ENCODE measurements around the gene GIPC2. TPM values are rescaled to one million over a fixed set of nuclear protein-coding genes. Genes with fewer than 3 reads are reported as not detected.

GIPC2 gene
- total RNA-seq, 1 donor from 2014 or later: 0.64 TPM

DNA sequence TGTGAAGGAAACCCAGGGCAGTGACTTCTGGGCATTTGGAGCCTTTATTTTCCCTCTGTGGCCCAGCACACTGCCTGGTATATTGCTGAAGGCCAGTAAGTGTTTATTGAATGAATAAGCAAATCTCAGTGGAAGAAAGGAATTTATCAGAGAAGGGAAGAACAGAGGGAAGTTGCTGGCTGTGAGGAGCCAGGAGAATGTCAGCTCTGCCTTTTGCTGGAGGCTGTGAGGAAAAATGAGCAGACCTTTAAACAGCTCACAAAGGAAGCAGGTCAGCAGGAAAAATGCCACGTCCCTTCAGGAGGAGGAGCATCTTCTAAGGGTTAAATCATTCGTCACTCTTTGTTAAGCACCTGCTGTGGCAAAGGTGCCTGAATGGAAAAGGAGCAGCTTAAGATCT is 75.9 kb downstream of the GIPC2 start:
- DNase-seq (ENCODE audit: low spot score in 2 of 2): no peak
- no peaks in the 10 kb centered on the region for H3K9me3 ChIP-seq
- no peak overlapping the region for H3K4me3 ChIP-seq
- TF ChIP-seq, protein P1, sequence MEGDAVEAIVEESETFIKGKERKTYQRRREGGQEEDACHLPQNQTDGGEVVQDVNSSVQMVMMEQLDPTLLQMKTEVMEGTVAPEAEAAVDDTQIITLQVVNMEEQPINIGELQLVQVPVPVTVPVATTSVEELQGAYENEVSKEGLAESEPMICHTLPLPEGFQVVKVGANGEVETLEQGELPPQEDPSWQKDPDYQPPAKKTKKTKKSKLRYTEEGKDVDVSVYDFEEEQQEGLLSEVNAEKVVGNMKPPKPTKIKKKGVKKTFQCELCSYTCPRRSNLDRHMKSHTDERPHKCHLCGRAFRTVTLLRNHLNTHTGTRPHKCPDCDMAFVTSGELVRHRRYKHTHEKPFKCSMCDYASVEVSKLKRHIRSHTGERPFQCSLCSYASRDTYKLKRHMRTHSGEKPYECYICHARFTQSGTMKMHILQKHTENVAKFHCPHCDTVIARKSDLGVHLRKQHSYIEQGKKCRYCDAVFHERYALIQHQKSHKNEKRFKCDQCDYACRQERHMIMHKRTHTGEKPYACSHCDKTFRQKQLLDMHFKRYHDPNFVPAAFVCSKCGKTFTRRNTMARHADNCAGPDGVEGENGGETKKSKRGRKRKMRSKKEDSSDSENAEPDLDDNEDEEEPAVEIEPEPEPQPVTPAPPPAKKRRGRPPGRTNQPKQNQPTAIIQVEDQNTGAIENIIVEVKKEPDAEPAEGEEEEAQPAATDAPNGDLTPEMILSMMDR (IDR thresholded peaks at IDR 0.05): no peak
- H3K36me3 ChIP-seq: no peaks in the 10 kb centered on the region
- H3K27me3 ChIP-seq: no peaks in the 10 kb centered on the region
- H3K27ac ChIP-seq: no peak overlapping the region
- intact Hi-C loops (cut with DNase I): no loop called here
- no peaks in the 10 kb centered on the region for H3K4me1 ChIP-seq

- TF ChIP-seq, protein P1 (IDR thresholded peaks at IDR 0.05): no peak
- intact Hi-C loops (cut with DNase I): no loop called here
Observed at GRCh38 chr1:78122389-78122788, 76.6 kb downstream of the GIPC2 start.

DNA sequence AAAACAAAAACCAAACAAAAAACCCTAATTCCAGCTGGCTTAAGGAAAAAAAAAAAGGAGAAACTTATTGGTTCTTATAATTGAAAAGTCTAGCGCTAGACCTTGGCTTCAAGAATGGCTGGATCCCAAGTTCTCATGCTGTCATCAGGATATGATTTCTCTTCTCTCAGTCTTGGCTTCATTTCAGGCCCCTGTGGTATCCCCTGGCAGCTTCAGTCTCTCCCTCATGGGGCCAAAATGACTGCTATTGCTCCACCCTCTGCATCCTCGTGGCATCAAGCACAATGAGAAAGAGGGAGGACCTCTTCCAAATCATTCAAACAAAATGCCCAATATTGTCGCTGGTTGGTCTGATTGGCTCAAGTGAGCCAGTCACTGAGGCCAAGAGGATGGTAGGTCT is 80.7 kb downstream of the GIPC2 start:
- no peak for DNase-seq (ENCODE audit: low spot score in 2 of 2)
- intact Hi-C loops (cut with DNase I): no loop called here
- Histone ChIP-seq H3K27me3 (no peaks in the 10 kb centered on the region), H3K4me3 (no peak overlapping the region), H3K4me1 (no peaks in the 10 kb centered on the region), H3K9me3 (no peaks in the 10 kb centered on the region), H3K36me3 (no peaks in the 10 kb centered on the region), H3K27ac (no peak overlapping the region)
- TF ChIP-seq, protein P1 (IDR thresholded peaks at IDR 0.05): no peak

More at GRCh38 chr1:78122389-78122788, 76.6 kb downstream of the GIPC2 start:
- H3K9me3 ChIP-seq: no peaks in the 10 kb centered on the region
- no peaks in the 10 kb centered on the region for H3K36me3 ChIP-seq
- H3K27me3 ChIP-seq: no peaks in the 10 kb centered on the region
- DNase-seq (ENCODE audit: low spot score in 2 of 2): no peak
- no peak overlapping the region for H3K27ac ChIP-seq
- H3K4me1 ChIP-seq: no peaks in the 10 kb centered on the region
- no peak overlapping the region for H3K4me3 ChIP-seq

DNA sequence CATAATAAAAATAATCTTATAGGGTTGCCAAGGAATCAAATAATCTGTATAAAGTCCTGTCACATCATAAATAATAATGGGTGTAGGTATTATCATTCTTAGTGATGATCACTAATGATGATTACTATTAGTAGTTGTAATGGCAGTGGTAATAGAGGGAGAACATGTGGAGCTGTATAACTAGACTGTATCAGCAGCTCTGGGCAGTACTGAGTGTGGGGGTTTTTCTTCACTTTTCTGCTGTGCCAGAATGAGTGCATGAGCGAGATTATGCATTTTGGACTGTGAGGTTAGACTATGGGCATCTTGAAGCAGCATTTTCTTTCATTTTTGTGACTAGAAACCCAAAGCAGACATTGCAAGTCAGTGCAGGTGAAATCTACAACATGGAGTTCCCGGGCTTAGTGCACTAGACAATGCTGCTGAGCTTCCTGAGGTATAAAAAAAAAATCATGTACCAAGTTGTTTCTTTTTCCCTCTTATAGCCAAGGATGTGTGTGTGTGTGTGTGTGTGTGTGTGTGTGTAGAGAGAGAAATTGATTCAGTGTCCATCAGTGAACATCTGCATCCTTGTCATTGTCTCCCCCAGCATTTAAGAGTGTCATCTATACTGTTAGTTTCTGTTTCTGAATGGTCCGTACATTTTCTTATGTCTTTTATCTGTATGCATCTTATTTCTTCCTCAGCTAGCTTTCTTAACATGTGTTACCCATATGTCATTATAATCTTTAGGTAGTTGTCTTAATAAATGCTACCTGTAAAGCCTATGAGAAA is 86.6 kb downstream of the GIPC2 start:
- Histone ChIP-seq H3K4me1 (no peaks in the 10 kb centered on the region), H3K4me3 (no peak overlapping the region), H3K9me3 (no peaks in the 10 kb centered on the region), H3K27me3 (no peaks in the 10 kb centered on the region), H3K27ac (no peak overlapping the region), H3K36me3 (no peaks in the 10 kb centered on the region)
- no peak for DNase-seq (ENCODE audit: low spot score in 2 of 2)
- intact Hi-C loops (cut with DNase I): no loop called here
- TF ChIP-seq, protein P1 (IDR thresholded peaks at IDR 0.05): no peak

DNA sequence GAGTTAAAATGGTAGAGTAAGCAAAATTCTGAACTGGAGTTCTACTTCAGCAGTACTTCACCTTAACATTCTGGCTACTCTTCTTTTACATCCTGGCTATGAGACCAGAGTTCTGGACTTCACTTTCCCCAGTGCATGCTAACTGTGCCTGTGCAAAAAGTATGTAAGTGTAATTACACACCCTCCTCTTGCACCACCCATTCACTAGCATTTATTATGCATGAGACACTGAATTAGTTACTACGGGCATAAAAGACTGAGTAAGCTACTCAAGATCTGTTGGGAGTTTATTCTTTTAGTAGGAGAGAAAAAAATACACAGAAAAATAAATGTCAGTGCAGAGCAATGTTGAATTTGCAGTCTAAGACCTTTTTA is 87.2 kb downstream of the GIPC2 start:
- no peaks in the 10 kb centered on the region for H3K4me1 ChIP-seq
- H3K27me3 ChIP-seq: no peaks in the 10 kb centered on the region
- H3K9me3 ChIP-seq: no peaks in the 10 kb centered on the region
- no peak overlapping the region for H3K27ac ChIP-seq
- no peak overlapping the region for H3K4me3 ChIP-seq
- H3K36me3 ChIP-seq: no peaks in the 10 kb centered on the region
- TF ChIP-seq, protein P1 (IDR thresholded peaks at IDR 0.05): no peak
- intact Hi-C loops (cut with DNase I): no loop called here
- DNase-seq (ENCODE audit: low spot score in 2 of 2): no peak
